HepG2 (cell line): ENCODE data around the gene CAMK2N2. TPM values are rescaled to one million over a fixed set of nuclear protein-coding genes. Genes with fewer than 3 reads are reported as not detected.

ENCODE experiments used
- ATAC-seq: fragments of 200-7000 bp; cut with Tn5 transposase; 3 replicates; pipeline ENCODE4 v1.9.1; 2020; ENCODE audit warnings: mild to moderate bottlenecking, moderate library complexity
- BruUV-seq: library from RNA; stranded (reverse); fragments of 400-500 nt; replicated peaks from 2 replicates; lab custom pipeline; 2021; lab: Mats Ljungman, UMichigan
- CTCF ChIA-PET: fragments of 300-600 bp; formaldehyde crosslinking; extraction: SDS; loops from one replicate; lab custom pipeline; 2021; ENCODE audit warnings: low total read pairs, inconsistent platforms, low intra/inter-chr PET ratio; lab: Yijun Ruan, JAX
- POLR2A ChIA-PET: fragments of 350-600 bp; sonication (Branson Sonifier 250); formaldehyde crosslinking; loops from one replicate; lab custom pipeline; 2020; ENCODE audit warnings: antibody characterized with exemption, inconsistent platforms; lab: Yijun Ruan, JAX
- DNase-seq: peaks from one replicate; pipeline ENCODE4 v3.0.0-alpha.2; 2015; ENCODE audit warnings: low spot score
- FAIRE-seq: peaks from 3 replicates; lab custom pipeline; 2011; peaks lifted over from hg19 to GRCh38; lab: Jason Lieb, UNC
- H2AFZ ChIP-seq: one replicate; pipeline ENCODE4 v1.6.1; 2011; ENCODE audit warnings: low read length, inconsistent platforms
- H3K27ac ChIP-seq: fragments of 300-600 bp; 3 replicates; pipeline ENCODE4 v1.8.0; 2011; ENCODE audit warnings: mixed run types, mild to moderate bottlenecking, mixed read lengths, low read length, inconsistent platforms; ENCODE audit not compliant: insufficient read depth; ENCODE audit errors: extremely low read length
- H3K27me3 ChIP-seq, 2 experiments: fragments of 200-600 bp in 1 of 2; 2 replicates in 1 of 2; 3 replicates in 1 of 2; pipeline versions ENCODE4 v1.6.0 to v1.8.0; 2011; ENCODE audit warnings: low read length in 2 of 2, mild to moderate bottlenecking in 2 of 2, moderate library complexity in 2 of 2, inconsistent platforms in 1 of 2; ENCODE audit not compliant: insufficient read depth in 2 of 2, control insufficient read depth in 1 of 2
- H3K36me3 ChIP-seq, 2 experiments: fragments of 200-600 bp in 1 of 2; replicated peaks in 1 of 2; 2 replicates in 1 of 2; 3 replicates in 1 of 2; pipeline versions ENCODE4 v1.5.1 to v1.8.0; 2011; ENCODE audit warnings: low read length in 2 of 2, inconsistent platforms in 1 of 2; ENCODE audit not compliant: insufficient read depth in 2 of 2, control insufficient read depth in 1 of 2
- H3K4me1 ChIP-seq: 2 replicates; pipeline ENCODE4 v1.5.1; 2012; ENCODE audit warnings: low read length, inconsistent platforms; ENCODE audit not compliant: insufficient read depth
- H3K4me2 ChIP-seq: 2 replicates; pipeline ENCODE4 v1.6.0; 2011; ENCODE audit warnings: low read depth, low read length, inconsistent platforms
- H3K4me3 ChIP-seq, 3 experiments: fragments of 200-600 bp in 1 of 3; sonication (generic), shearing (Covaris generic) in 1 of 3; replicated peaks in 1 of 3; 2 replicates each; pipeline ENCODE4 v1.5.1; 2011 to 2016; ENCODE audit warnings: low read length in 3 of 3, inconsistent platforms in 2 of 3, low read depth in 2 of 3, mild to moderate bottlenecking in 2 of 3, control low read depth in 1 of 3, mixed read lengths in 1 of 3; ENCODE audit not compliant: insufficient read depth in 1 of 3
- H3K79me2 ChIP-seq: one replicate; pipeline ENCODE4 v1.6.1; 2011; ENCODE audit warnings: low read length, inconsistent platforms; ENCODE audit not compliant: insufficient read depth
- H3K9ac ChIP-seq: 2 replicates; pipeline ENCODE4 v1.6.0; 2011; ENCODE audit warnings: mild to moderate bottlenecking, low read depth, low read length, inconsistent platforms; ENCODE audit not compliant: insufficient read depth
- H3K9me3 ChIP-seq: 2 replicates; pipeline ENCODE4 v1.5.1; 2012; ENCODE audit warnings: mild to moderate bottlenecking, low read length
- H4K20me1 ChIP-seq: 2 replicates; pipeline ENCODE4 v1.6.0; 2011; ENCODE audit warnings: inconsistent platforms, mild to moderate bottlenecking, low read length, moderate library complexity; ENCODE audit not compliant: insufficient read depth
- ELF3 ChIP-seq: IDR thresholded peaks from 2 replicates; pipeline ENCODE4 v1.6.1; 2016; ENCODE audit warnings: missing genetic modification reagents, missing compliant biosample characterization
- FOXJ3 ChIP-seq: sonication (generic); formaldehyde crosslinking; IDR thresholded peaks from 2 replicates; pipeline ENCODE4 v1.4.0; 2020; ENCODE audit warnings: missing genetic modification reagents, mild to moderate bottlenecking, borderline replicate concordance
- GLI4 ChIP-seq: sonication (generic); formaldehyde crosslinking; IDR thresholded peaks from 2 replicates; pipeline ENCODE4 v1.5.1; 2020; ENCODE audit warnings: missing genetic modification reagents, mild to moderate bottlenecking, moderate library complexity, borderline replicate concordance
- KMT2A ChIP-seq: sonication (generic); formaldehyde crosslinking; IDR thresholded peaks from 2 replicates; pipeline ENCODE4 v1.4.0; 2020; ENCODE audit warnings: missing genetic modification reagents
- MAX ChIP-seq: IDR thresholded peaks from 2 replicates; pipeline ENCODE4 v1.6.1; 2012; ENCODE audit warnings: inconsistent platforms
- RFX1 ChIP-seq: fragments of 450-650 bp; IDR thresholded peaks from 2 replicates; pipeline ENCODE4 v1.6.1; 2017
- SATB2 ChIP-seq: sonication (generic); formaldehyde crosslinking; IDR thresholded peaks from 2 replicates; pipeline ENCODE4 v1.5.0; 2020; ENCODE audit warnings: missing genetic modification reagents
- ZNF30 ChIP-seq: sonication (generic); formaldehyde crosslinking; IDR thresholded peaks from 2 replicates; pipeline ENCODE4 v1.5.0; 2020; ENCODE audit warnings: mild to moderate bottlenecking, missing genetic modification reagents
- ZNF615 ChIP-seq: sonication (generic); formaldehyde crosslinking; IDR thresholded peaks from 2 replicates; pipeline ENCODE4 v1.5.0; 2020; ENCODE audit warnings: mild to moderate bottlenecking, missing genetic modification reagents, borderline replicate concordance
- ZNF720 ChIP-seq: sonication (generic); formaldehyde crosslinking; IDR thresholded peaks from 2 replicates; pipeline ENCODE4 v1.4.0; 2020; ENCODE audit warnings: missing genetic modification reagents
- ZNF766 ChIP-seq: sonication (generic); formaldehyde crosslinking; IDR thresholded peaks from 2 replicates; pipeline ENCODE4 v1.5.0; 2020; ENCODE audit warnings: missing genetic modification reagents, borderline replicate concordance
- ZNF891 ChIP-seq: sonication (generic); formaldehyde crosslinking; IDR thresholded peaks from 2 replicates; pipeline ENCODE4 v1.5.0; 2020; ENCODE audit warnings: mild to moderate bottlenecking, missing genetic modification reagents
- WGBS: methylation state at CpG from one replicate; pipeline ENCODE4 v1.1.6; 2017; ENCODE audit warnings: low lambda C conversion rate; 5-methylcytosine and 5-hydroxymethylcytosine counted together
- in situ Hi-C: cut with HindIII; loops from 2 replicates; pipeline ENCODE4 v1.10.0; 2017; ENCODE audit warnings: low pct_unique_long_range_greater_than_20kb; ENCODE audit not compliant: extremely low pct_ligation_motif_present
- intact Hi-C: fragments of 100-400 bp; cut with micrococcal nuclease; formaldehyde crosslinking; loops from one replicate; pipeline ENCODE4 v1.10.0; 2022; ENCODE audit not compliant: unreplicated experiment
- polyA plus RNA-seq, 8 experiments: library from polyadenylated mRNA; depleted of rRNA in 3 of 8; stranded (reverse) in 7 of 8; unstranded in 1 of 8; fragments of >200 nt; fragmentation: Illumina TruSeq in 4 of 8; extraction: Trizol in 4 of 8; gene quantifications; 2 replicates each; pipeline versions ENCODE4 v1.2.1 to v1.2.3, GENCODE V29; 2011 to 2016; ENCODE audit warnings: low read depth in 4 of 8, missing spikeins in 1 of 8, mixed read lengths in 1 of 8; ENCODE audit not compliant: insufficient read depth in 1 of 8
- total RNA-seq, 5 experiments: library from RNA; depleted of rRNA; stranded (reverse); fragments of >200 nt; fragmentation: Illumina TruSeq; extraction: Trizol; gene quantifications; 2 replicates each; pipeline ENCODE4 v1.2.3, GENCODE V29; 2016; ENCODE audit warnings: low read depth in 1 of 5
- TF ChIP-seq, protein P1 (sequence below): sonication (generic); formaldehyde crosslinking; IDR thresholded peaks from 2 replicates; pipeline ENCODE4 v1.4.0; 2020; ENCODE audit warnings: mild to moderate bottlenecking, missing genetic modification reagents
- TF ChIP-seq, protein P2 (sequence below): sonication (generic); formaldehyde crosslinking; IDR thresholded peaks from 2 replicates; pipeline ENCODE4 v1.4.0; 2020; ENCODE audit warnings: mild to moderate bottlenecking, missing genetic modification reagents
- TF ChIP-seq, protein P3 (sequence below): sonication (generic); formaldehyde crosslinking; IDR thresholded peaks from 2 replicates; pipeline ENCODE4 v1.8.1; 2022; ENCODE audit warnings: low read depth, mild to moderate bottlenecking, missing genetic modification reagents

The CAMK2N2 gene
- total and polyA plus RNA-seq, 2 of the 13 experiments (the other 11 are each of a cell fraction or from before 2014, with no cell fraction given), result 0.12 to 0.27 TPM

DNA sequence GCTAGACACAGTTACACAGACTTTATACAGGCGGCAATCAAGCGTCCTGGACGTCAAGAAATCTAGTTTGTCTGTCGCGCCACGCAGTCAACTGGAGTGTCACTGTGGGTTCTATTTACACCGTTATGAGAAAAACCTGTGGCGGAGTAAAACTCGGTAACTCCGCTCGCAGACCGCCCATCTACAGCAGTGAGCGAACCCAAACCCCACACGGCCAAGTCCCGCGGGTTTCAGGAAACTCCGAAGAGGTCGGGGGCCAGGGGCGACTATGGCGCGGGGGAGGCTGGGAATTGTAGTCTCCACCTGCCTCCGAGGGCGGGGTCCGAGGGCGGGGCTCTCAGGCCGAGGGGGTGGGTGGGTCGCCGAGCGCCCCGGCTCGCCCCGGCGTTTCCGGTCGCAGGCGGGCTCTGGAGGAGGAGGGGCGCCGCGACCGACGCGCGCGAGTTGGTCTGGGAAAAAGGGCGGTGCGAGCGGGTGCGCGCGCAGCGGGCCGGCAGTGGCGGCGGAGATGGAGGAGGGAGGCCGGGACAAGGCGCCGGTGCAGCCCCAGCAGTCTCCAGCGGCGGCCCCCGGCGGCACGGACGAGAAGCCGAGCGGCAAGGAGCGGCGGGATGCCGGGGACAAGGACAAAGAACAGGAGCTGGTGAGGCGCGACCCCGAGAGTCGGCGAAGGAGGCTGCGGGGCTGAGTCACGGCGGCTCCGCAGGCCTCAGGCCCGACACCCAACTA, 37.6 kb upstream of the CAMK2N2 start, which contains the start of gene PSMD2:
PSMD2 (plus strand) TSS at position 483 of the 729 bp plus-strand sequence; CDS start at position 509, 26 bp downstream.
- FAIRE-seq, result peak; percentile 26
- H3K36me3 ChIP-seq, result peaks cover 17 to 34% of the 10 kb centered on the region in 2 experiments; a peak in 4 of 5 replicates
- intact Hi-C loops, result loop anchor here (2.0 kb wide), 1 partner anchor 36 kb away; no protein-coding TSS in a partner anchor
- no peaks in the 10 kb centered on the region; a peak in 1 of 5 replicates for H3K27me3 ChIP-seq
- H3K4me3 ChIP-seq, result peak within 1 kb of the TSS; percentile 96 to 99 (median 98)
- peak within 1 kb of the TSS; percentile 66 for H3K27ac ChIP-seq
- H3K4me1 ChIP-seq, result peaks cover 47% of the 10 kb centered on the region
- H3K9me3 ChIP-seq, result no peaks in the 10 kb centered on the region
- no peaks in the 10 kb centered on the region for H4K20me1 ChIP-seq
- CTCF ChIA-PET, result no interaction called here
- in situ Hi-C loops, result no loop called here
- ATAC-seq, result peak; percentile 97
- DNase-seq, result peak; percentile 91
- 0% methylated on average over 15 of the region's 78 CpGs for WGBS
- H2AFZ ChIP-seq, result peak within 1 kb of the TSS; percentile 88
- POLR2A ChIA-PET, result interaction anchor here (1.0 kb wide), 1 partner anchor 16 kb away, joined by 4 read pairs; no protein-coding TSS in a partner anchor
- H3K79me2 ChIP-seq, result peaks cover 25% of the 10 kb centered on the region
- peak within 1 kb of the TSS; percentile 87 for H3K9ac ChIP-seq
- no TSS peak for BruUV-seq
- H3K4me2 ChIP-seq, result peak within 1 kb of the TSS; percentile 94
- no peak for TF ChIP-seq FOXJ3 (CRISPR knock-in tag)
- peak; percentile 13; the same call in 1 of the 2 replicates for TF ChIP-seq MAX
- TF ChIP-seq ZNF766 (CRISPR knock-in tag), result 0 out of 2 replicates have a peak, but pooled peaks have one; percentile 79
- TF ChIP-seq ZNF720 (CRISPR knock-in tag), result no peak
- TF ChIP-seq, protein P1, sequence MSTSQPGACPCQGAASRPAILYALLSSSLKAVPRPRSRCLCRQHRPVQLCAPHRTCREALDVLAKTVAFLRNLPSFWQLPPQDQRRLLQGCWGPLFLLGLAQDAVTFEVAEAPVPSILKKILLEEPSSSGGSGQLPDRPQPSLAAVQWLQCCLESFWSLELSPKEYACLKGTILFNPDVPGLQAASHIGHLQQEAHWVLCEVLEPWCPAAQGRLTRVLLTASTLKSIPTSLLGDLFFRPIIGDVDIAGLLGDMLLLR, result no peak
- TF ChIP-seq, protein P2, sequence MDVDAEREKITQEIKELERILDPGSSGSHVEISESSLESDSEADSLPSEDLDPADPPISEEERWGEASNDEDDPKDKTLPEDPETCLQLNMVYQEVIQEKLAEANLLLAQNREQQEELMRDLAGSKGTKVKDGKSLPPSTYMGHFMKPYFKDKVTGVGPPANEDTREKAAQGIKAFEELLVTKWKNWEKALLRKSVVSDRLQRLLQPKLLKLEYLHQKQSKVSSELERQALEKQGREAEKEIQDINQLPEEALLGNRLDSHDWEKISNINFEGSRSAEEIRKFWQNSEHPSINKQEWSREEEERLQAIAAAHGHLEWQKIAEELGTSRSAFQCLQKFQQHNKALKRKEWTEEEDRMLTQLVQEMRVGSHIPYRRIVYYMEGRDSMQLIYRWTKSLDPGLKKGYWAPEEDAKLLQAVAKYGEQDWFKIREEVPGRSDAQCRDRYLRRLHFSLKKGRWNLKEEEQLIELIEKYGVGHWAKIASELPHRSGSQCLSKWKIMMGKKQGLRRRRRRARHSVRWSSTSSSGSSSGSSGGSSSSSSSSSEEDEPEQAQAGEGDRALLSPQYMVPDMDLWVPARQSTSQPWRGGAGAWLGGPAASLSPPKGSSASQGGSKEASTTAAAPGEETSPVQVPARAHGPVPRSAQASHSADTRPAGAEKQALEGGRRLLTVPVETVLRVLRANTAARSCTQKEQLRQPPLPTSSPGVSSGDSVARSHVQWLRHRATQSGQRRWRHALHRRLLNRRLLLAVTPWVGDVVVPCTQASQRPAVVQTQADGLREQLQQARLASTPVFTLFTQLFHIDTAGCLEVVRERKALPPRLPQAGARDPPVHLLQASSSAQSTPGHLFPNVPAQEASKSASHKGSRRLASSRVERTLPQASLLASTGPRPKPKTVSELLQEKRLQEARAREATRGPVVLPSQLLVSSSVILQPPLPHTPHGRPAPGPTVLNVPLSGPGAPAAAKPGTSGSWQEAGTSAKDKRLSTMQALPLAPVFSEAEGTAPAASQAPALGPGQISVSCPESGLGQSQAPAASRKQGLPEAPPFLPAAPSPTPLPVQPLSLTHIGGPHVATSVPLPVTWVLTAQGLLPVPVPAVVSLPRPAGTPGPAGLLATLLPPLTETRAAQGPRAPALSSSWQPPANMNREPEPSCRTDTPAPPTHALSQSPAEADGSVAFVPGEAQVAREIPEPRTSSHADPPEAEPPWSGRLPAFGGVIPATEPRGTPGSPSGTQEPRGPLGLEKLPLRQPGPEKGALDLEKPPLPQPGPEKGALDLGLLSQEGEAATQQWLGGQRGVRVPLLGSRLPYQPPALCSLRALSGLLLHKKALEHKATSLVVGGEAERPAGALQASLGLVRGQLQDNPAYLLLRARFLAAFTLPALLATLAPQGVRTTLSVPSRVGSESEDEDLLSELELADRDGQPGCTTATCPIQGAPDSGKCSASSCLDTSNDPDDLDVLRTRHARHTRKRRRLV (CRISPR knock-in tag), result no peak
- no peak for TF ChIP-seq ZNF891
- 0 out of 2 replicates have a peak, but pooled peaks have one; percentile 61 for TF ChIP-seq ZNF615 (CRISPR knock-in tag)
- TF ChIP-seq ELF3, result peak; percentile 59
- TF ChIP-seq KMT2A (CRISPR knock-in tag), result peak; percentile 63; the same call in 1 of the 2 replicates
- TF ChIP-seq, protein P3, sequence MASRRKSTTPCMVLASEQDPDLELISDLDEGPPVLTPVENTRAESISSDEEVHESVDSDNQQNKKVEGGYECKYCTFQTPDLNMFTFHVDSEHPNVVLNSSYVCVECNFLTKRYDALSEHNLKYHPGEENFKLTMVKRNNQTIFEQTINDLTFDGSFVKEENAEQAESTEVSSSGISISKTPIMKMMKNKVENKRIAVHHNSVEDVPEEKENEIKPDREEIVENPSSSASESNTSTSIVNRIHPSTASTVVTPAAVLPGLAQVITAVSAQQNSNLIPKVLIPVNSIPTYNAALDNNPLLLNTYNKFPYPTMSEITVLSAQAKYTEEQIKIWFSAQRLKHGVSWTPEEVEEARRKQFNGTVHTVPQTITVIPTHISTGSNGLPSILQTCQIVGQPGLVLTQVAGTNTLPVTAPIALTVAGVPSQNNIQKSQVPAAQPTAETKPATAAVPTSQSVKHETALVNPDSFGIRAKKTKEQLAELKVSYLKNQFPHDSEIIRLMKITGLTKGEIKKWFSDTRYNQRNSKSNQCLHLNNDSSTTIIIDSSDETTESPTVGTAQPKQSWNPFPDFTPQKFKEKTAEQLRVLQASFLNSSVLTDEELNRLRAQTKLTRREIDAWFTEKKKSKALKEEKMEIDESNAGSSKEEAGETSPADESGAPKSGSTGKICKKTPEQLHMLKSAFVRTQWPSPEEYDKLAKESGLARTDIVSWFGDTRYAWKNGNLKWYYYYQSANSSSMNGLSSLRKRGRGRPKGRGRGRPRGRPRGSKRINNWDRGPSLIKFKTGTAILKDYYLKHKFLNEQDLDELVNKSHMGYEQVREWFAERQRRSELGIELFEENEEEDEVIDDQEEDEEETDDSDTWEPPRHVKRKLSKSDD (CRISPR knock-in tag), result no peak
- TF ChIP-seq SATB2, result no peak
- no peak for TF ChIP-seq RFX1
- TF ChIP-seq ZNF30 (CRISPR knock-in tag), result no peak
- no peak for TF ChIP-seq GLI4 (CRISPR knock-in tag)
